ENCODE results near the gene ZNF365. TPM values are rescaled to one million over a fixed set of nuclear protein-coding genes. Genes with fewer than 3 reads are reported as not detected.
A peak's percentile ranks its signal among the peaks of the same experiment; 100 is the strongest.

Gene ZNF365
- total RNA-seq, 2 donors from 2014 or later = not detected

DNA sequence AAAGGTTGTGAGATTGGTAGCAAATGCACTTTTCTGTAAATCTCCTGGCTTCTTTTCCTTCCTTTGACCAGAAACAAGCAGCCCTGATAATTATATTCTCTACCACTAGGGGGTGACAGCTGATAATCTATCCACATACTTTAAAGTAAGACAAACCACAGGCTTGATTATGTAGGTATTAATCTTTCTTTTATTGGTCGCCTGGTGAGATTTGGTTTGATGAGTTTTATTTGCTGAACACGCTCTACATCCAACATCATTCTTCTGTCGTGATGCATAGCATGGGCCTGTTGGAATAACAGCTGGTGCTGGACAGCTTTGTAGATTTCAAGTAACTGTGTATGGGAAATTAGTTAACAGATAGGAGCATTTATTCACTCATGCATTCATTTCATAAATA, 63.5 kb downstream of the ZNF365 start:
- H3K36me3 Mint-ChIP-seq = no peaks in the 10 kb centered on the region
- H3K27ac Mint-ChIP-seq = no peak overlapping the region
- peak in 1 of 2 donors; percentile 35 for DNase-seq (ENCODE audit: low spot score in 2 of 2)
- H3K9me3 Mint-ChIP-seq = no peaks in the 10 kb centered on the region
- ATAC-seq = peak in 1 of 2 donors; percentile 41

DNA sequence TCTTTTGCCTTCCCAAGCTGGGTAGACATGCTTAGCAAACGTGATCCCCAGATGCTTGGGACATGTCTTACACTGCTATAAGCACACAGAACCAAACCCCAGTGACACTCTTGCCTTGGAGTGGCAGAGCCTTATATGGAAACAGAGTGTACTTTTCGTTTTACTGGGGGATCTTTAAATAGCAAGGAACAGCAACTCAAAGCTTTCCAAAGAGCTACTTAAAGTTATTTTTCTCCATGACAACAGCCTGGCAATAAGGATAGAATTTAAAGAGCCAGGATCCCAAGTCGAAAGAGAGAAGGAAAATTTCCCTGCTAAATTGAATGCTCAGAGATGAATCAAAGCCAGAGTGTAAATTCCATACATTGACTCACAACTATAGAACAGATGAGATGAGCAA, 67.8 kb downstream of the ZNF365 start:
- H3K9me3 Mint-ChIP-seq = no peaks in the 10 kb centered on the region
- no peak for DNase-seq (ENCODE audit: low spot score in 2 of 2)
- H3K27ac Mint-ChIP-seq = no peak overlapping the region
- ATAC-seq = no peak
- H3K36me3 Mint-ChIP-seq = no peaks in the 10 kb centered on the region

DNA sequence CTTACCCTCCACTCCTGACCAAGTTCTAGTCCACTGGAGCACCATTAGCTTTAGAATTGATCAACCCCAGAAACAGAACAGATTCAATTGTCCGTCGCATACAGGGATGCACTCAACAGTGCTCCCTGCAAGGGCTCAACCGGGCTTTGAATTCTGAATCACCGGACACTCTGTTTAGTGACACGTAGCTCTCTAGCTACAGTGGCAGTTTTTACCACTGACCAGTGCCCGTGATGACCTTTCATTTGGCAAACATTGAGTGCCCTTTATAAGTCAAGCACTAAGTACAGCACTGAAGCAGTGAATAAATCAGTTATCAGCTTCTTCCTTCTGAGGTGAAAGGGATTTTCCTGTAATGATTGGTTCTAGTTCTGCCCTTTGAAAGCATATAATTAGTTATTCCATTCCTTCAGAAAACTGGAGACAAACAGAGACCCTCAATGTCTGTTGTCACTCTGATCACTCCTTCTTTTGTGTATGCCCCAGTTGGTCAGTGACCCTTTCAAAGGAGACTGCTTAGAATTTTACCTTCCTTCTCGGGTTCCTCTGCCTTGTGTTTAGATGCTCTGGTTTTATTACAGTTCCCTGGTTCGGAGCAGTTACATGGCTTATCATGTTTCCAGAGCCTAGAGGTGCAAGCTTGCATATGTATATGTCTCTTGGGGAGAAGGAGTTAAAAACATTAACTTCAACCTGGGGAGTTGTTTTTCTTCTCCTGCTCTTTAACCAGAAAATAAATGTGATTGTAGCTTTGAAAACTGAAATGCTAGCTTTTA, 68.9 kb downstream of the ZNF365 start:
- Mint-ChIP-seq H3K36me3 (no peaks in the 10 kb centered on the region), H3K27ac (no peak overlapping the region), H3K9me3 (no peaks in the 10 kb centered on the region)
- no peak for DNase-seq (ENCODE audit: low spot score in 2 of 2)
- ATAC-seq = no peak

DNA sequence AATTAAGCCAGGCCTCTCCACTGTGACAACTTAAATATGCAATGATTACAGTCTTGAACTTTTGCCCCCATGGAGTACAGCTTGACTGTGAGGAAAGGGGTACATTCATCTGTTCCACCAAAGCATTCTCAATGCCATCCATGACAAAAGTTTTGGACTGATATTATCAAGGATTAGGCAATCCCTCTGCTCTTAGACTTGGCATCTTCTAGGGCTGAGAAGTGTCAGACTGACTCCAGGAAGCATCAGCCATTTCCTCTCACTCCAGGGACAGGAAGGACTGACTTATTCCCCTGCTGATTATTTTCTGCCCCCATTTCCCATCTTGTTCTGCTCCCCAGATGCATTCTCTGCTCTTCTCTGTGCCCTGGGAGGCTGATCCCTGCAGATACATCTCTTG, 69.7 kb downstream of the ZNF365 start:
- H3K36me3 Mint-ChIP-seq = no peaks in the 10 kb centered on the region
- H3K9me3 Mint-ChIP-seq = no peaks in the 10 kb centered on the region
- ATAC-seq (no peak), DNase-seq (ENCODE audit: low spot score in 2 of 2) (no peak)
- no peak overlapping the region for H3K27ac Mint-ChIP-seq

DNA sequence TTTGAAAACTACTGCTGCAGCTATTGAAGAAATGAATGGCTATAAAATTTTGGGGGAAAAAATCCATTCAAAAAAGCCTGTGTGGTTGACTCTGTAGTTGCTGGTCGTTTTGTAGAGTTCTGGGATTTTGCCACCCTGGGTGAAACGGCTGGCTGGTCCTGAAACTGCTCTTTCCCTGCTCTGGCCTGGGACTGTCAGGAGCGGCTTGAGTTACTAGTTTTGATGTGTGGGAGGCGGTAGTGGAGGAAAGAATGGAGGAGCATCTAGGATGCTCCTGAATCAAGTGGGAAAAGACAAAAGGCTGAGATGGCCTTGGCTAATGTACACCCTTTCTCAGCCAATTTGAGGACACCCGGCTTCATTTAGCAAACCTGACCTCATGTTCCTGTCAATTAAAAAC, 72.5 kb downstream of the ZNF365 start:
- Mint-ChIP-seq H3K27ac (no peak overlapping the region), H3K36me3 (no peaks in the 10 kb centered on the region), H3K9me3 (no peaks in the 10 kb centered on the region)
- no peak for ATAC-seq
- DNase-seq (ENCODE audit: low spot score in 2 of 2) = no peak

DNA sequence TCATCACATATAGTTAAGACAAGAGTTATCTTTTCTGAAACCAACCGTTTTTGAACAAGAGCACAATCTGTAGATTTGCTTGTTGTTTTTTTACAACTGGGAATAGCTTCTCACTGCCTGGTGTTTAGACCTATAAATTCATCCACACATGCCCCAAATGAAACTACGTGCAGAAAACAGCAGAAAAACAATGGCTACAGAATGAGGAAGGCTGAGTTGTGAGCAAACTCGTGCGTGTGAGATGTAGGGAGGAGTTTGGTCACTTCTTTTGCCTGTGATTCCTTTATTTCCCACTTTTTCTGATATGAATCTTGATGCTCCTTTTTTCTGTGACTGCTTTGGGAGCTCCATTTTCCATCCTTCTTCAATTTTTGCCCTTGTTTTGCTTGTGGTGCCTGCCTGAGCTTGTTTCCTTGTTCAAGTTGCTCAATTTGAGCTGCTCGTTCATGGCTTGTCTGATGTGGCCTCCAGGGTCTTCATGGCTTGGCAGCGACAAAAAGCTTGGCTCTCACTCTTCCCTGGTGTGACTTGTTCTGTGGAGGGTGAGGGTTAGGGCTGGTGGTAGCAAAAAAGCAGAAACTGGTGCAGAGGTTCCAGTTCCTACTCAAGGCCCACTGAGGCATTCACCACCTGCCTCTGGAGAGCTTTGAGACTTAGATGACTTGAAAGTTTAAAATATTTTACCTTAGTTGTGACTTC, 76.9 kb downstream of the ZNF365 start:
- DNase-seq (ENCODE audit: low spot score in 2 of 2) = no peak
- no peak overlapping the region for H3K27ac Mint-ChIP-seq
- no peak for ATAC-seq
- no peaks in the 10 kb centered on the region for H3K9me3 Mint-ChIP-seq
- H3K36me3 Mint-ChIP-seq = no peaks in the 10 kb centered on the region

DNA sequence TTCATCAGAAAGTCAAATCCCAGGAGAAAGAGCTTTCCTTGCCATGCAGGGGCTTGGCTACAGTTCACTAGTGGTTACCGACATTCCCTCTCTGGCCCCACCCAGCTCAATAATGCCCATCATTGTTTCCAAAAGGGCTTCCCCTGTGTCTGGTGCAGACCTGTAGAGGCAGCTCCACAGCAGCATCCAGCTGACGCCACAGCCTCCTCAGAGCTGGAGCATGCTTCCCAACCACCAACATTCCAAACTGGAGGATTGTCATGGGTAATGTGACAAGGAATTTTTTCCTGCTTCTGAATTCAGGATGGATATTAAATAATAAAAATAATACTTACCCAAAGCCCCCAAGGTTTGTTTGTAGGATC, 77.4 kb downstream of the ZNF365 start:
- no peak for DNase-seq (ENCODE audit: low spot score in 2 of 2)
- Mint-ChIP-seq H3K27ac (no peak overlapping the region), H3K36me3 (no peaks in the 10 kb centered on the region), H3K9me3 (no peaks in the 10 kb centered on the region)
- ATAC-seq = no peak

Other genes starting within 250 kb of the ZNF365 start
- 1 to 10 TPM; 9.2 to 10.0 TPM for gene RTKN2, start 105.5 kb upstream of the ZNF365 start, total RNA-seq